AG09319 (cell line): ENCODE measurements around the gene TMEM45B.
A peak's percentile ranks its signal among the peaks of the same experiment; 100 is the strongest.
"Not testable (repeated sequence)": the region's sequence is repeated elsewhere in the genome, so short reads cannot be mapped to it uniquely, and the experiment has no call there.

ENCODE experiments used
- DNase-seq: peaks from one replicate; pipeline ENCODE4 v3.0.0-alpha.2; 2010; ENCODE audit warnings: low read depth; ENCODE audit errors: extremely low read depth
- TF ChIP-seq, protein P1 (sequence below): IDR thresholded peaks from 2 replicates; pipeline ENCODE4 v1.5.1; 2011; ENCODE audit warnings: low read depth, mild to moderate bottlenecking, inconsistent platforms, low read length, moderate library complexity

Gene TMEM45B

DNA sequence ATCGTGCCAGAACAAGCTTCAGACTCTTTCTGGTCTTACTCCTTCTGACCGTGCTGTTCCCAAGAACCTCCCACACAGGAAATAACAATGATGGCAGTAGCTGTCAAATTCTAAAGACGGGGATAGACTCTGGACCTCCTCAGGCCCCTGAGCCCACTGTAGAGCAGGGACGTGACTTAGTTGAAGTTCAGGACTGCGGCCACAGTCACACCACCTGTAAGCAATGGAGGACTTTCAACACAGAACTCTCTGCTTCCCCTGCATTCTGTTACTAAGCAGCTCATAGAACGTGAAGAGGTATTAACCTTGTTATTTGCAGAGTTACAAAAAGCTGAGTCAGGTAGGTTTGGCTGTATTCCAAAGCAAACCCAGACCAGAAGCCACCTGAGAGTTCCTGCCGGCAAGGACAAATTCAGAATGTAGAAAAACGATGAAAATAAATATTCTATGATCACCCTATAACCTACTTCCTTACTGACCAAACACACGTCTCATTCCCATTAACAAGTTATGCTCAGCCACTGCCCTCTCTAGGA, 12.7 kb downstream of the TMEM45B start:
- TF ChIP-seq, protein P1, sequence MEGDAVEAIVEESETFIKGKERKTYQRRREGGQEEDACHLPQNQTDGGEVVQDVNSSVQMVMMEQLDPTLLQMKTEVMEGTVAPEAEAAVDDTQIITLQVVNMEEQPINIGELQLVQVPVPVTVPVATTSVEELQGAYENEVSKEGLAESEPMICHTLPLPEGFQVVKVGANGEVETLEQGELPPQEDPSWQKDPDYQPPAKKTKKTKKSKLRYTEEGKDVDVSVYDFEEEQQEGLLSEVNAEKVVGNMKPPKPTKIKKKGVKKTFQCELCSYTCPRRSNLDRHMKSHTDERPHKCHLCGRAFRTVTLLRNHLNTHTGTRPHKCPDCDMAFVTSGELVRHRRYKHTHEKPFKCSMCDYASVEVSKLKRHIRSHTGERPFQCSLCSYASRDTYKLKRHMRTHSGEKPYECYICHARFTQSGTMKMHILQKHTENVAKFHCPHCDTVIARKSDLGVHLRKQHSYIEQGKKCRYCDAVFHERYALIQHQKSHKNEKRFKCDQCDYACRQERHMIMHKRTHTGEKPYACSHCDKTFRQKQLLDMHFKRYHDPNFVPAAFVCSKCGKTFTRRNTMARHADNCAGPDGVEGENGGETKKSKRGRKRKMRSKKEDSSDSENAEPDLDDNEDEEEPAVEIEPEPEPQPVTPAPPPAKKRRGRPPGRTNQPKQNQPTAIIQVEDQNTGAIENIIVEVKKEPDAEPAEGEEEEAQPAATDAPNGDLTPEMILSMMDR: no peak
- DNase-seq: no peak

DNA sequence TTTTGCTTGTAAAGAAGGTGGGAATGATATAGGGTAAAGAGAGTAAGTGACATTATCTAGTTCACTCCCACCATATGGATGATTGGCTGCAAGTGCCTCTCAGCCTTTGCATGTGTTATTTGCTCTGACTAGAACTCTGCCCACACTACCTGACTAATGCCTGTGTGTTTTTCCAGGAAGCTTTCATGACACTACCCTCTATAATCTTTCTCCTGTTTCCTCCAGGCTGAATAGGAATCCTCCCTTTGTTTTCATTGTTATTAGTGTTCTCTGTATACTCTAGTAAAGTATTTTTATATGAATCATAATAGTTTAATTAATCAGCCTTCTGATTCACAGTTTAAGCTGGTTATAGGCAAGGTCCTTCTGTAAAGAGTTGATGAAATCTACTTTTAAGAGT, 13.8 kb downstream of the TMEM45B start:
- not testable (repeated sequence) for DNase-seq

DNA sequence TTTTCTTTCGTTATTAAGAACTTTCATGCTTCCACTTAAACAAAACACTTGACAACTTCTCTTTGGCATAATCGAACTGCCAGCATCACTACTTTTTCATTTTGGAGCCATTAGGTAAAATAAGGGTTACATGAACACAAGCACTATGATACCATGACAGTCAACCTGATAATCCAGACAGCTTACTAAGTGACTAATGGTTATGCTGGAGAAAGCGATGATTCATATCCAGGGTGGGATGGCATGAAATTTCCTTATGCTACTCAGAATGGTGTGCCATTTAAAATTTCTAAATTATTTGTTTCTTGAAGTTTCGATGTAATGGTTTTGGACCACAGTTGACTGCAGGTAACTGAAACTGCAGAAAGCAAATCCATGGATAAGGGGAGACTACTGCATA, 15.6 kb downstream of the TMEM45B start:
- DNase-seq: not testable (repeated sequence)

DNA sequence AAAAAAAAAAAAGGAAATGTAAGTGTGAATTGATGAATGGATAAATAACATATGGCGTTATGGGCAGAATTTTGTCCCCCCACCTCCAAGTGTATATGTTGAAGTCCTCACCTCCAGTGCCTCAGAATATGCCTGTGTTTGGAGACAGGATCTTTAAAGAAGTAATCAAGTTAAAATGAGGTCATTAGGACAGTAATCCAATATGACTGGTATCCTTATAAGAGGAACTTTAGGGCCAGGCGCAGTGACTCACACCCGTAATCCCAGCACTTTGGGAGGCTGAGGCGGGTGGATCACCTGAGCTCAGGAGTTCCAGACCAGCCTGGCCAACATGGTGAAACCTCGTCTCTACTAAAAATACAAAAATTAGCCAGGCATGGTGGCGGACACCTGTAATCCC, 17.6 kb downstream of the TMEM45B start:
- DNase-seq: not testable (repeated sequence)

DNA sequence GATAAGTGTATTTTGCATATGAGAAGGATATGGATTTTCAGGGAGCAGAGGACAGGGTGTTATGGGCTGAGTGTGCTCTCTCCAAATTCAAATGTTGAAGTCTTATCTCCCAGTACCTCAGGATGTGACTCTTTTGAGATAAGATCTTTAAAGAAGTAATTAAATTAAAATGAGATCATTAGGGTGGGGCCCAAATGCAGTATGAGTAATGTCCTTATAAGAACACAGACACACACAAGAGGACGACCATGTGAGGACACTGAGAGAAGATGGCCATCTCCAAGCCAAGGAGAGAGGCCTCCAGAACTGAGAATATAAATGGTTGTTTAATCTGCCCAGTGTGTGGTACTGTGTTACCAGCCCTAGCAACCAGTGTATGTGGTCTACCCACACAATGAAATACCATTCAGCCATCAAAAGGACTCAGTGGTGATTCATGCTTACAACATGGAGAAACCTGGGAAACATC, 20.8 kb downstream of the TMEM45B start:
- not testable (repeated sequence) for DNase-seq

DNA sequence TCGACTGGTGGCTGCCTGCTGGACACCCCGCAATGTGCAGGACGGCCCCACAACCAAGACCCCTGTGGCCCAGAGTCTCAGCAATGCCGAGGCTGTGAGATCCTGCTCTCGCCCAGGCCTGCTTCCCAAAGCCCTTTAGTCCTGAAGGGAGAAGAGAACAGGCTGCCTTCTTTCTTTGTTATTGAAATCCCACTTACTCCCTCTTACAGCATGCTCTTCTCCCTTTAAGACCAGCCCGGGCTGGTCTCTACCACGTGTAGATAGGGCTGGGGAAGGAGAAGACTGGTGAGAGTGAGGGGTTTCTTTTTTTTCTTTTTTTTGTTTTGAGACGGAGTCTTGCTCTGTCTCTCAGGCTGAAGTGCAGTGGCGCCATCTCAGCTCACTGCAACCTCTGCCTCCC, 21.3 kb downstream of the TMEM45B start:
- DNase-seq: no peak
- TF ChIP-seq, protein P1: no peak

DNA sequence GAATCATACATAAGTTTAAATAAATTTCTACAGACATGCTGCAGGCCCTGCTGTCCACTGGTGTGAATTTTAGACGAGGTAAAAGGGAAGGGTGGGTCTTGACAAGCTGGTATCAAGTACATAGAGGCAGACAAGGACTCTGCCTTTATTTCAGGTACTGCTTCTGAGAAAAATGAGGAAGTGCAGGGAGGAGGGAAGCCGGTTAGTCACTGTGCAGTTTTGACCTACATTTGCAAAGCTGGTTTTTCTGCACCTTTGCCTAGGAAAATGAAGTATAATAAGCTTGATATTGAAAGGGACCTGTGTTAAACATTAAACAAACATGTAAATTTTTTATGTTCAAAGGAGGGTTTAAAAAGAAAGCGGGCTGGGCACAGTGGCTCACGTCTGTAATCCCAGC, 24.6 kb downstream of the TMEM45B start:
- DNase-seq: no peak
- TF ChIP-seq, protein P1: no peak

DNA sequence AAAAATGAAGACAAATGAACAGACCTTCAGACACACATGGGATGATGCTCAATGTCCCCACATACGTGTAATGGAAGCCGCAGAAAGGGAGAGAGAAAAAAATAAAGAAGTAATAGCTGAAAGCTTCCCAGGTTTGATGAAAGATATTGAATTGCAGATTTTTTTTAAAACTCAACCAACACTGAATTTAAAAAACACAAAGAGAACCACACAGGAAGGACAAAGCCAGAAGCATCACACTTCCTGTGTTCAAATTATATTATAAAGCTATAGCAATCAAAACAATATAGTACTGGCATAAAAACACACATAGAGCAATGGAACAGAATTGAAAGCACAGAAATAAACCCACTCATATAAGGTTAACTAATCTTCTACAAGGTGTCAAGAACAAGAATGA, 26.5 kb downstream of the TMEM45B start:
- no peak for DNase-seq
- TF ChIP-seq, protein P1: no peak

DNA sequence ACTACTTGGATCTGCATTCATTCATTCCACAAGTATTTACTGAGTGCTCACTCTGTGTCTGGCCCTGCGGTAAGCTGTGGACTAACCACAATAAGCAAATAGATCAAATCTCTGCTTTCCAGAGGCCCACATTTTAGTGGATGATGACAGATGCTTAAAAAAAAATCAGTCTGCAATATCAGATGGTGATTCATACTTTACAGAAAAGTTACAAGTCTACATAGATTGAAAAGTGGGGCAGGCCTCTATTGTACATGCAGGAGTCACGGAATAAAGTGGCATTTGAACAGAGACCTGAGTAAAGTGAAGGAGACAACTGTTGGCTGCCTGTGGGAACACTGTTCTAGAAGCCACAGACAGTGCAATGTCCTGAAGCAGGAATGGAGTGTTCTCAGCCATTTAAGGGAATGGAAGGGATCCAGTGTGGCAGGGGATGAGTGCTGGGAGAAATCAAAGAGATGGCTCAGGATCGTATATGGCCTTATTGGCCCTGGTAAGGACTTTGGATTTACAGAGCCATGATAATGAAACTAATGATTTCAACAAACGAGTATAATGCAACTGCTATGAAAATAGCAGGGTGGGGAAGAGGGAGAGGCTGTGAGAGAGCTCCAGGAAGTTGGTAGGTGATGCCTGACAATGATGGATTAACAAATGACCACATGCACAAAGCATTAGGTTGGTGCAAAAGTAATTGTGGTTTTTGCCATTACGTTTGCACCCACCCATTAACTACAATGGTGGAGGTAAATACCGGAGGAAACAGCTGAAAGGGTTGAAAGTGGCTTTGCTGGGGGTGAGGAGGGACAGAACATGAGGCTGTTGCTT, 31.1 kb downstream of the TMEM45B start:
- TF ChIP-seq, protein P1: no peak
- peak; percentile 54 for DNase-seq

DNA sequence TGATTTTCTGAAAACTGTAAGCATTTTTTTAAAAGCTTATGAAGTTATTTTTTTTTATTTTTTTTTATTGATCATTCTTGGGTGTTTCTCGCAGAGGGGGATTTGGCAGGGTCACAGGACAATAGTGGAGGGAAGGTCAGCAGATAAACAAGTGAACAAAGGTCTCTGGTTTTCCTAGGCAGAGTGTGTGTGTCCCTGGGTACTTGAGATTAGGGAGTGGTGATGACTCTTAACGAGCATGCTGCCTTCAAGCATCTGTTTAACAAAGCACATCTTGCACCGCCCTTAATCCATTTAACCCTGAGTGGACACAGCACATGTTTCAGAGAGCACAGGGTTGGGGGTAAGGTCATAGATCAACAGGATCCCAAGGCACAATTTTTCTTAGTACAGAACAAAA, 31.7 kb downstream of the TMEM45B start:
- not testable (repeated sequence) for DNase-seq
